Mammary epithelial cell (primary cell): ENCODE results near the gene ETV4.

Experiments
- EZH2 ChIP-seq: IDR thresholded peaks from 2 replicates; pipeline ENCODE4 v1.6.1; 2012; ENCODE audit warnings: low read length, inconsistent platforms, borderline replicate concordance
- TF ChIP-seq, protein P1 (sequence below), 2 donors: IDR thresholded peaks in 1 of 2; conservative IDR thresholded peaks in 1 of 2; 2 replicates each; pipeline ENCODE4 v1.5.1; 2011 to 2012; ENCODE audit warnings: inconsistent platforms in 2 of 2, low read length in 2 of 2, mild to moderate bottlenecking in 2 of 2, control low read depth in 1 of 2, low read depth in 1 of 2; ENCODE audit not compliant: insufficient read depth in 1 of 2; ENCODE audit errors: extremely low read depth in 1 of 2

DNA sequence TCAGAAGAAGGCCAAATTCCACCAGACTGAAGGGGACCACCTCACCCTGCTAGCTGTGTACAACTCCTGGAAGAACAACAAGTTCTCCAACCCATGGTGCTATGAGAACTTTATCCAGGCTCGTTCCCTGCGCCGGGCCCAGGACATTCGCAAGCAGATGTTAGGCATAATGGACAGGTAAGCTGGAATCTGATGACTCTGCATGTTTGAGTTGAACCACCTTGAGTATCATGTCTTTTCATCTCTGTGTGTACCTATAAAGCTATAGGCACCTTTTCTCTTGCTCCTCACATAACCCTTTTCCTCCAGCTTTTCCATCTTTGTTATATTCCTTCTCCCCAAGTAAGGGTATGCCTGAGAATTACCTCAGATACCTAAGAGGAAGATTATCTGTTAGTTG is 24.8 kb downstream of the ETV4 start:
- TF ChIP-seq, protein P1, sequence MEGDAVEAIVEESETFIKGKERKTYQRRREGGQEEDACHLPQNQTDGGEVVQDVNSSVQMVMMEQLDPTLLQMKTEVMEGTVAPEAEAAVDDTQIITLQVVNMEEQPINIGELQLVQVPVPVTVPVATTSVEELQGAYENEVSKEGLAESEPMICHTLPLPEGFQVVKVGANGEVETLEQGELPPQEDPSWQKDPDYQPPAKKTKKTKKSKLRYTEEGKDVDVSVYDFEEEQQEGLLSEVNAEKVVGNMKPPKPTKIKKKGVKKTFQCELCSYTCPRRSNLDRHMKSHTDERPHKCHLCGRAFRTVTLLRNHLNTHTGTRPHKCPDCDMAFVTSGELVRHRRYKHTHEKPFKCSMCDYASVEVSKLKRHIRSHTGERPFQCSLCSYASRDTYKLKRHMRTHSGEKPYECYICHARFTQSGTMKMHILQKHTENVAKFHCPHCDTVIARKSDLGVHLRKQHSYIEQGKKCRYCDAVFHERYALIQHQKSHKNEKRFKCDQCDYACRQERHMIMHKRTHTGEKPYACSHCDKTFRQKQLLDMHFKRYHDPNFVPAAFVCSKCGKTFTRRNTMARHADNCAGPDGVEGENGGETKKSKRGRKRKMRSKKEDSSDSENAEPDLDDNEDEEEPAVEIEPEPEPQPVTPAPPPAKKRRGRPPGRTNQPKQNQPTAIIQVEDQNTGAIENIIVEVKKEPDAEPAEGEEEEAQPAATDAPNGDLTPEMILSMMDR (conservative IDR thresholded peaks at IDR 0.05 in 1 of 2, IDR thresholded peaks at IDR 0.05 in 1 of 2; ENCODE audit: extremely low read depth in 1 of 2, insufficient read depth in 1 of 2, low read depth in 1 of 2, low read length in 2 of 2): no peak
- no peak for TF ChIP-seq EZH2
